HEK293 (cell line): ENCODE results near the gene PHETA2.
"Not testable (repeated sequence)": the region's sequence is repeated elsewhere in the genome, so short reads cannot be mapped to it uniquely, and the experiment has no call there.

Experiments used
- CTCF ChIP-seq: fragments of 450-650 bp; formaldehyde crosslinking; IDR thresholded peaks from 2 replicates; pipeline ENCODE4 v1.5.1; 2016; ENCODE audit warnings: missing biosample characterization, missing genetic modification characterization
- TRIM28 ChIP-seq: IDR thresholded peaks from 2 replicates; pipeline ENCODE4 v1.6.1; 2011; ENCODE audit warnings: low read length, control low read depth, borderline replicate concordance
- ZBTB20 ChIP-seq: fragments of 450-650 bp; formaldehyde crosslinking; IDR thresholded peaks from 2 replicates; pipeline ENCODE4 v1.5.1; 2016; ENCODE audit warnings: missing biosample characterization, missing genetic modification characterization
- ZNF121 ChIP-seq: fragments of 450-650 bp; formaldehyde crosslinking; IDR thresholded peaks from 2 replicates; pipeline ENCODE4 v1.5.1; 2016; ENCODE audit warnings: missing biosample characterization, missing genetic modification characterization
- ZNF274 ChIP-seq, 2 experiments: fragments of 200-500 bp in 1 of 2; fragments of 450-650 bp in 1 of 2; sonication (Bioruptor generic) in 1 of 2; formaldehyde crosslinking in 1 of 2; IDR thresholded peaks; 2 replicates each; pipeline versions ENCODE4 v1.5.1 to v1.6.1; 2014 to 2016; ENCODE audit warnings: borderline replicate concordance in 1 of 2, inconsistent platforms in 1 of 2, low read length in 1 of 2, missing biosample characterization in 1 of 2, missing genetic modification characterization in 1 of 2
- ZNF501 ChIP-seq: fragments of 450-650 bp; formaldehyde crosslinking; IDR thresholded peaks from 2 replicates; pipeline ENCODE4 v1.5.1; 2016; ENCODE audit warnings: missing biosample characterization, missing genetic modification characterization

- TF ChIP-seq ZNF274 (IDR thresholded peaks at IDR 0.05; ENCODE audit: low read length); ZNF274 (tag by site-specific recombination; IDR thresholded peaks at IDR 0.05; ENCODE audit: borderline replicate concordance); ZNF121 (tag by site-specific recombination); ZNF501 (tag by site-specific recombination); CTCF (tag by site-specific recombination); ZBTB20 (tag by site-specific recombination); TRIM28: not testable (repeated sequence)
Observed at GRCh38 chr22:42071508-42071907, 2.5 kb upstream of the PHETA2 start.
